Measurements from ENCODE around the gene ABLIM2. TPM values are rescaled to one million over a fixed set of nuclear protein-coding genes. Genes with fewer than 3 reads are reported as not detected.

Gene ABLIM2
- total RNA-seq, 4 donors from 2014 or later, result 177 to 281 (median 244) TPM

DNA sequence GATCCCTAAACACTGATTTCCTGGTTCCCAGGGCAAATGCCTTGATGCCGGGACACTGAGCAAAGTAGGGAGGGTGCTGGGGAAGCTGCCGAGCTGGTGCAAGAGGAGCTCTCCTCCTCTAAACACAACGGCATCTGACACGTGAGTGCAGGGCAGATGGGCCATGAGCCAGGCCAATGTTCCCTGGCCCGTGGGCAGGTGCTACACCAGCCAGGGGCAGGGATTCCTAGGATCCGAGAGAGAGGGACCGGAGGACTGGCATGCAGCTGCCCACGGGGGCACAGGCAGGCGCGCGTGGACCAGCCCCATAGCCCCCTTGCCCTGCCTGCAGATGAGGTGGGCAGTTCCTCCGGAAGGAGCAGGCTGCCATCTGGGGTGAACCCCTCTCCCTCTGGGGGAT, 152.1 kb downstream of the ABLIM2 start:
- peaks cover 0 to 78% of the 10 kb centered on the region in 2 donors for H3K36me3 ChIP-seq
- in situ Hi-C loops (cut with MboI; ENCODE audit: low sequenced_read_pairs in 4 of 4) (no loop called here), intact Hi-C loops (cut with DNase I; ENCODE audit: low total_unique reads) (no loop called here)
- H3K4me1 ChIP-seq, result no peaks in the 10 kb centered on the region
- peak overlapping the region; percentile 50 to 70 (median 60) for H3K27ac ChIP-seq
- DNase-seq (peak; percentile 62 to 74), ATAC-seq (peak; percentile 65 to 67)
- H3K9me3 ChIP-seq, result no peaks in the 10 kb centered on the region
- TF ChIP-seq, protein P1, sequence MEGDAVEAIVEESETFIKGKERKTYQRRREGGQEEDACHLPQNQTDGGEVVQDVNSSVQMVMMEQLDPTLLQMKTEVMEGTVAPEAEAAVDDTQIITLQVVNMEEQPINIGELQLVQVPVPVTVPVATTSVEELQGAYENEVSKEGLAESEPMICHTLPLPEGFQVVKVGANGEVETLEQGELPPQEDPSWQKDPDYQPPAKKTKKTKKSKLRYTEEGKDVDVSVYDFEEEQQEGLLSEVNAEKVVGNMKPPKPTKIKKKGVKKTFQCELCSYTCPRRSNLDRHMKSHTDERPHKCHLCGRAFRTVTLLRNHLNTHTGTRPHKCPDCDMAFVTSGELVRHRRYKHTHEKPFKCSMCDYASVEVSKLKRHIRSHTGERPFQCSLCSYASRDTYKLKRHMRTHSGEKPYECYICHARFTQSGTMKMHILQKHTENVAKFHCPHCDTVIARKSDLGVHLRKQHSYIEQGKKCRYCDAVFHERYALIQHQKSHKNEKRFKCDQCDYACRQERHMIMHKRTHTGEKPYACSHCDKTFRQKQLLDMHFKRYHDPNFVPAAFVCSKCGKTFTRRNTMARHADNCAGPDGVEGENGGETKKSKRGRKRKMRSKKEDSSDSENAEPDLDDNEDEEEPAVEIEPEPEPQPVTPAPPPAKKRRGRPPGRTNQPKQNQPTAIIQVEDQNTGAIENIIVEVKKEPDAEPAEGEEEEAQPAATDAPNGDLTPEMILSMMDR (IDR thresholded peaks at IDR 0.05 in 4 of 5, conservative IDR thresholded peaks at IDR 0.05 in 1 of 5), result no peak
- TF ChIP-seq POLR2A (IDR thresholded peaks at IDR 0.05), result no peak
- H3K4me3 ChIP-seq, result no peak overlapping the region
- no peaks in the 10 kb centered on the region for H3K27me3 ChIP-seq

DNA sequence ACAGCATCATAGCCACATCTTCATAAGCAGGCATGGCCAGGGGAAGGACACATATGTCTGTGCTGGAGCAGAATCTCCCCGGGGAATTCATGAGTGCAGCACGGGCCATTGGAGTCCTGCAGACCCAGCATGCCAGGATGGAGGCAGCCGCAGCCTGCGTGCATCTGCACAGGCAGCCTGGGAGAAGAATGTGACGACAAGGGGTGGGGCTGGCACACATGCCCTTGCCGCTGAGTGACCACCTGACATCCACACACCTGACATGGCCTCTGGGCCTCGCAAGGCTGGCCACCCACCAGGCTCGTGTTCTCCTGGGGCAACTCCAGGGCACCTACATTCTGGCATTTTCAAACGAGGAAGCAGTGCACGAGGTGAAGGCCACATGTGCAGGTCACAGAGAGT, 152.8 kb downstream of the ABLIM2 start:
- H3K27ac ChIP-seq, result peak overlapping the region; percentile 50 to 70 (median 60)
- H3K27me3 ChIP-seq, result no peaks in the 10 kb centered on the region
- DNase-seq (peak; percentile 39 to 52), ATAC-seq (peak; percentile 10 to 19)
- intact Hi-C loops (cut with DNase I; ENCODE audit: low total_unique reads), result no loop called here
- H3K4me3 ChIP-seq, result no peak overlapping the region
- H3K4me1 ChIP-seq, result no peaks in the 10 kb centered on the region
- H3K9me3 ChIP-seq, result no peaks in the 10 kb centered on the region
- peaks cover 0 to 85% of the 10 kb centered on the region in 2 donors for H3K36me3 ChIP-seq
- in situ Hi-C loops (cut with MboI; ENCODE audit: low sequenced_read_pairs in 4 of 4), result no loop called here
- TF ChIP-seq, protein P1 (IDR thresholded peaks at IDR 0.05 in 4 of 5, conservative IDR thresholded peaks at IDR 0.05 in 1 of 5), result no peak
- TF ChIP-seq POLR2A (IDR thresholded peaks at IDR 0.05), result no peak

DNA sequence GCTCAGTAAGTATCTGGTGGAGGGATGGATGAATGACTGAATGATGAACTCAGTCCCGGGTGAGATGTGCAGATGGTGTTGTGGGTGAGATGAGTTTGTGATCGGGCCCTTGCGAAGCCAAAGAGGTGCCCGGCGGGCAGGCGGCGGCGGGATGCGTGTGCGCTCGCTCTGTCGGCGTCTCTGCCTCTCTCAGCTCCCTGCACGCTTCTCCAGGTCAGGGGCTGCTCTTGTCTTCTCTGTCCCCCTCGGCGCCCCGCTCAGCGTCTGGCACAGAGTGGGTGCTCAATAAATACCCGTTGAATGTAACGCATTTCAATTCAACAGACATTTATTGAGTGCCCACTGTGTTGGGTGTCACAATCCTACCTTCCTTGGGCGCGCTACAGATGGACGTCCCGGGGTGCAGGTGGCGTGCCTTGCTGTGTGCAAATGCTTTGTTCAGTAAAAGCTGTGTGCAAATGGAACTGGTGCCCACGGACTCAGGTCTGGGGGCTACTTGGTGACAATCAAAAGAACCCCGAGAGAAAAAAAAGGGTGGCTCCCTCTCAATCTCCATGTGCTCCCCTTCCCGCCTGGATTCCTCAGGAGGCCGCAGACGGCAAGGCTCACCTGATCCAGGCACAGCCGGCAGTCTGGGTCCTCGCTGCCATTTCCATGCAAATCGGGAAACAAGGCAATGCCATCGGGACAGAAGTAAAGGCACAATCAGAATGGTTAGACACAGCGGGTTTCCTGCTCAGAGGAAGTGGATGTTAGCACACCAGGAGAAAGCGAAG, 153.4 kb downstream of the ABLIM2 start:
- no peak overlapping the region for H3K4me3 ChIP-seq
- H3K36me3 ChIP-seq, result peaks cover 0 to 91% of the 10 kb centered on the region in 2 donors
- no peak for DNase-seq
- no peaks in the 10 kb centered on the region for H3K27me3 ChIP-seq
- peak overlapping the region in 3 of 4 donors; percentile 59 to 70 (median 62) for H3K27ac ChIP-seq
- no peak for TF ChIP-seq POLR2A (IDR thresholded peaks at IDR 0.05)
- TF ChIP-seq, protein P1 (IDR thresholded peaks at IDR 0.05 in 4 of 5, conservative IDR thresholded peaks at IDR 0.05 in 1 of 5), result no peak
- in situ Hi-C loops (cut with MboI; ENCODE audit: low sequenced_read_pairs in 4 of 4), result no loop called here
- no peaks in the 10 kb centered on the region for H3K9me3 ChIP-seq
- no peak for ATAC-seq
- intact Hi-C loops (cut with DNase I; ENCODE audit: low total_unique reads), result no loop called here
- no peaks in the 10 kb centered on the region for H3K4me1 ChIP-seq

DNA sequence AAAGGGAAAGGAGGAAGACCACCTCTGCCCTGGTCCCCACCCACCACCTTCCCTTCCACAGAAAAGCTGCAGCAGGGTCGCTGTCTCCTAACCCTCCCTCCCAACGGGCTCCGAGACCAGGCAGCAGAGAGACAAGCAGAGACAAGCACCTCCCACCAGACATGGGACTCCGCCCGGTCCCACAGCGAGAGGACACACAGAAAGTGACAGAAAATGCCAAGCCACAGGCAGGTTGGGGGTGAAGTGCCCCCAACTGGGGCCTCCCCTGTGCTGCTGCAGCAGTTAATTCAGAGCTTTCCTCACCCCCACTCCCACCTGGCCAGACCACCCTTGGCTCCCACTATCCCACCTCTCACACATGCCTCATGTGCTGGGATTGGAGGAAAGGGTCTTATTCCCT, 154.5 kb downstream of the ABLIM2 start:
- no peaks in the 10 kb centered on the region for H3K27me3 ChIP-seq
- intact Hi-C loops (cut with DNase I; ENCODE audit: low total_unique reads), result no loop called here
- H3K4me1 ChIP-seq, result no peaks in the 10 kb centered on the region
- DNase-seq, result no peak
- H3K27ac ChIP-seq, result peak overlapping the region in 1 of 4 donors; percentile 42
- no peak overlapping the region for H3K4me3 ChIP-seq
- ATAC-seq, result no peak
- peaks cover 0 to 96% of the 10 kb centered on the region in 2 donors for H3K36me3 ChIP-seq
- TF ChIP-seq, protein P1 (IDR thresholded peaks at IDR 0.05 in 4 of 5, conservative IDR thresholded peaks at IDR 0.05 in 1 of 5), result no peak
- no peak for TF ChIP-seq POLR2A (IDR thresholded peaks at IDR 0.05)
- in situ Hi-C loops (cut with MboI; ENCODE audit: low sequenced_read_pairs in 4 of 4), result no loop called here
- no peaks in the 10 kb centered on the region for H3K9me3 ChIP-seq

Data from gastrocnemius medialis (tissue), 4 donors.